ENCODE measurements around the gene SLC25A43. TPM values are rescaled to one million over a fixed set of nuclear protein-coding genes. Genes with fewer than 3 reads are reported as not detected.

SLC25A43 gene
- total RNA-seq, 1 donor from 2014 or later: 16.1 TPM

- peaks cover 12% of the 10 kb centered on the region for H3K9me3 Mint-ChIP-seq (ENCODE audit: low read depth)
- no peaks in the 10 kb centered on the region for H3K27me3 Mint-ChIP-seq (ENCODE audit: low read depth)
- TF ChIP-seq CTCF (IDR thresholded peaks at IDR 0.05): no peak
- no peak overlapping the region for H3K27ac Mint-ChIP-seq (ENCODE audit: unreplicated experiment)
- H3K4me3 Mint-ChIP-seq (ENCODE audit: unreplicated experiment): no peak overlapping the region
- no peak for DNase-seq (ENCODE audit: low spot score)
- no peaks in the 10 kb centered on the region for H3K4me1 Mint-ChIP-seq (ENCODE audit: low read depth)
- H3K36me3 Mint-ChIP-seq (ENCODE audit: low read depth): peaks cover 3% of the 10 kb centered on the region
Observed at GRCh38 chrX:119389214-119389613, 9.9 kb upstream of the SLC25A43 start.

- no peak for DNase-seq (ENCODE audit: low spot score)
- H3K27ac Mint-ChIP-seq (ENCODE audit: unreplicated experiment): no peak overlapping the region
- no peak overlapping the region for H3K4me3 Mint-ChIP-seq (ENCODE audit: unreplicated experiment)
- no peaks in the 10 kb centered on the region for H3K4me1 Mint-ChIP-seq (ENCODE audit: low read depth)
- H3K27me3 Mint-ChIP-seq (ENCODE audit: low read depth): no peaks in the 10 kb centered on the region
- no peak for TF ChIP-seq CTCF (IDR thresholded peaks at IDR 0.05)
- H3K36me3 Mint-ChIP-seq (ENCODE audit: low read depth): peaks cover 3% of the 10 kb centered on the region
- H3K9me3 Mint-ChIP-seq (ENCODE audit: low read depth): peaks cover 12% of the 10 kb centered on the region
Observed at GRCh38 chrX:119389871-119390501, 9.2 kb upstream of the SLC25A43 start.

- H3K9me3 Mint-ChIP-seq (ENCODE audit: low read depth): peaks cover 12% of the 10 kb centered on the region
- H3K4me1 Mint-ChIP-seq (ENCODE audit: low read depth): no peaks in the 10 kb centered on the region
- H3K36me3 Mint-ChIP-seq (ENCODE audit: low read depth): no peaks in the 10 kb centered on the region
- no peaks in the 10 kb centered on the region for H3K27me3 Mint-ChIP-seq (ENCODE audit: low read depth)
- no peak overlapping the region for H3K27ac Mint-ChIP-seq (ENCODE audit: unreplicated experiment)
- TF ChIP-seq CTCF (IDR thresholded peaks at IDR 0.05): peak; percentile 50
- DNase-seq (ENCODE audit: low spot score): no peak
- H3K4me3 Mint-ChIP-seq (ENCODE audit: unreplicated experiment): no peak overlapping the region
Observed at GRCh38 chrX:119391279-119391678, 7.9 kb upstream of the SLC25A43 start.

GRCh38 chrX:119393144-119393543 lies 6.0 kb upstream of the SLC25A43 start:
- Mint-ChIP-seq H3K36me3 (ENCODE audit: low read depth) (no peaks in the 10 kb centered on the region), H3K4me3 (ENCODE audit: unreplicated experiment) (no peak overlapping the region), H3K9me3 (ENCODE audit: low read depth) (peaks cover 8% of the 10 kb centered on the region), H3K27me3 (ENCODE audit: low read depth) (no peaks in the 10 kb centered on the region), H3K4me1 (ENCODE audit: low read depth) (no peaks in the 10 kb centered on the region), H3K27ac (ENCODE audit: unreplicated experiment) (no peak overlapping the region)
- DNase-seq (ENCODE audit: low spot score): no peak
- no peak for TF ChIP-seq CTCF (IDR thresholded peaks at IDR 0.05)

- Mint-ChIP-seq H3K4me3 (ENCODE audit: unreplicated experiment) (peak overlapping the region; percentile 82), H3K27ac (ENCODE audit: unreplicated experiment) (peak overlapping the region; percentile 91), H3K9me3 (ENCODE audit: low read depth) (peaks cover 3% of the 10 kb centered on the region), H3K27me3 (ENCODE audit: low read depth) (no peaks in the 10 kb centered on the region), H3K36me3 (ENCODE audit: low read depth) (no peaks in the 10 kb centered on the region), H3K4me1 (ENCODE audit: low read depth) (peaks cover 26% of the 10 kb centered on the region)
- TF ChIP-seq CTCF (IDR thresholded peaks at IDR 0.05): no peak
- DNase-seq (ENCODE audit: low spot score): no peak
Observed at GRCh38 chrX:119398587-119398973, 556 bp upstream of the SLC25A43 start.

All from chondrocyte (in vitro differentiated cells).